HCT116 (cell line): ENCODE data around the gene GIMAP8.

Source experiments
- CTCF ChIP-seq, 3 experiments: fragments of 200-600 bp in 1 of 3; sonication (generic) in 1 of 3; IDR thresholded peaks in 2 of 3; conservative IDR thresholded peaks in 1 of 3; 2 replicates each; pipeline ENCODE4 v1.5.1; 2012 to 2017; ENCODE audit warnings: low read depth in 2 of 3, low read length in 2 of 3, antibody characterized with exemption in 1 of 3, borderline replicate concordance in 1 of 3, control low read depth in 1 of 3, mild to moderate bottlenecking in 1 of 3, mixed read lengths in 1 of 3, mixed run types in 1 of 3, moderate library complexity in 1 of 3; ENCODE audit not compliant: insufficient read depth in 1 of 3
- EZH2phosphoT487 ChIP-seq: fragments of 200-600 bp; IDR thresholded peaks from 2 replicates; pipeline ENCODE4 v1.6.1; 2018; ENCODE audit warnings: antibody characterized with exemption, borderline replicate concordance
- FOSL1 ChIP-seq: IDR thresholded peaks from 2 replicates; pipeline ENCODE4 v1.6.1; 2012; ENCODE audit warnings: low read depth
- POLR2A ChIP-seq: IDR thresholded peaks from 2 replicates; pipeline ENCODE4 v1.7.0; 2011; ENCODE audit warnings: borderline replicate concordance; ENCODE audit not compliant: insufficient read depth, insufficient read length; ENCODE audit errors: extremely low read depth
- POLR2AphosphoS5 ChIP-seq: IDR thresholded peaks from 2 replicates; pipeline ENCODE4 v1.6.1; 2011; ENCODE audit warnings: mild to moderate bottlenecking, low read depth, low read length, moderate library complexity
- REST ChIP-seq: IDR thresholded peaks from 2 replicates; pipeline ENCODE4 v1.6.1; 2012; ENCODE audit warnings: low read depth
- YY1 ChIP-seq: IDR thresholded peaks from 2 replicates; pipeline ENCODE4 v1.6.1; 2011; ENCODE audit warnings: low read length, low read depth, moderate library complexity, mild to moderate bottlenecking; ENCODE audit not compliant: insufficient replicate concordance; ENCODE audit errors: extremely low read depth

DNA sequence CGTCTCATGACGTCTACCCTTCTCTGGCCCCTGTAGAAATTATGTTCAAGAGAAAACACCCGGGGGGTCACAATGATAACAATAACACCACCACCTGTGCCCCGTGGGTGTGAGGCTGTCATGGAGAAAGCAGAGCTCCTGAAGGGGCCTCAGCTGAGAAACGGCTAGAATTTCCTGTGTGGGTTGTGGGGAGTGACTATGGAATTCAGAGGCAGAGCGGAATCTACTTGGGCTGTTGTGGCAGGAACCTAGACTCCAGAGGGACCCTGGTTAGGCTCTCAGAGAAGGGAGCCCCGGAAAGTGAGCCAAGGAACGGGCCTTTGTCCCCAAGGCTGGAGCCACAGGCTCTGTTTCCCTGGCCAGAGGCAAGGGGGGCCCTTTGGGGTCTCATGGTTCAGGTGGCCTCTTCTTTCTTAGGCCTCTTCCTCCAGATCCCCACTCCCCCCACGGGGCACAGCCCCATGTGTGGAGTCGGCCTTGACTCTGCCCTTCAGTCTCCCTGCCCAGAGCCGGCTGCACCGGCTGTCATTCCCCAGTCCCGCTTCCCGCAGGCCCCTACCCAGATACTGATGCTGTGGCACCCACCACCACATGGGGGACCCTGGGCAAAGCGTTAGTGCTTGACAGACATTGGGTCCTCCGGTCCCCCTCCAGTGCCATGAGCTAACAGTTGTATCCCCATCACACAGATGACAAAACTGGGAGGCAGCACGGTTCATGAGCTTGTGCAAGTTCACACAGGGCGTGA, 6.5 kb upstream of the GIMAP8 start:
- TF ChIP-seq POLR2A: no peak
- TF ChIP-seq POLR2AphosphoS5: no peak
- TF ChIP-seq CTCF (IDR thresholded peaks at IDR 0.05 in 2 of 3, conservative IDR thresholded peaks at IDR 0.05 in 1 of 3; ENCODE audit: borderline replicate concordance in 1 of 3, insufficient read depth in 1 of 3, low read depth in 2 of 3, low read length in 2 of 3): no peak
- no peak for TF ChIP-seq EZH2phosphoT487
- no peak for TF ChIP-seq REST
- TF ChIP-seq YY1: no peak
- no peak for TF ChIP-seq FOSL1
